Body of pancreas (tissue), 4 donors: ENCODE results near the gene SHH.

Source experiments
- CTCF ChIP-seq, 7 experiments: fragments of 450-650 bp in 4 of 7; fragments of 200-600 bp in 3 of 7; sonication (generic) in 3 of 7; IDR thresholded peaks; one replicate each; pipeline ENCODE4 v1.5.1; 2016 to 2019; ENCODE audit warnings: antibody characterized with exemption in 7 of 7
- POLR2A ChIP-seq, 3 donors: fragments of 450-650 bp; IDR thresholded peaks; one replicate each; pipeline ENCODE4 v1.6.1; 2016; ENCODE audit warnings: antibody characterized with exemption in 3 of 3, mild to moderate bottlenecking in 2 of 3

GRCh38 chr7:155762655-155763054 lies 49.6 kb downstream of the SHH start:
- no peak for TF ChIP-seq CTCF (IDR thresholded peaks at IDR 0.05)
- TF ChIP-seq POLR2A (IDR thresholded peaks at IDR 0.05) = no peak
